ENCODE data around the gene TRABD.
A peak's percentile ranks its signal among the peaks of the same experiment; 100 is the strongest.

Gene TRABD

GRCh38 chr22:50218153-50218995, 32.7 kb downstream of the TRABD start:
- DNase-seq (ENCODE audit: low spot score) = no peak

GRCh38 chr22:50218996-50219727, 33.4 kb downstream of the TRABD start:
- DNase-seq (ENCODE audit: low spot score) = peak; percentile 26

GRCh38 chr22:50219800-50220602, 34.3 kb downstream of the TRABD start:
- DNase-seq (ENCODE audit: low spot score) = no peak

- DNase-seq (ENCODE audit: low spot score) = no peak
Observed at GRCh38 chr22:50220603-50221409, 35.1 kb downstream of the TRABD start.

GRCh38 chr22:50221410-50222300, 35.9 kb downstream of the TRABD start:
- no peak for DNase-seq (ENCODE audit: low spot score)

GRCh38 chr22:50222508-50222907, 36.8 kb downstream of the TRABD start:
- DNase-seq (ENCODE audit: low spot score) = no peak

GRCh38 chr22:50224071-50224470, 38.4 kb downstream of the TRABD start:
- DNase-seq (ENCODE audit: low spot score) = no peak

GRCh38 chr22:50225200-50225969, 39.7 kb downstream of the TRABD start:
- no peak for DNase-seq (ENCODE audit: low spot score)

GRCh38 chr22:50226063-50226874, 40.6 kb downstream of the TRABD start:
- DNase-seq (ENCODE audit: low spot score) = no peak

- no peak for DNase-seq (ENCODE audit: low spot score)
Observed at GRCh38 chr22:50226875-50227165, 41.1 kb downstream of the TRABD start.

- DNase-seq (ENCODE audit: low spot score) = no peak
Observed at GRCh38 chr22:50227579-50228215, 42.0 kb downstream of the TRABD start.

GRCh38 chr22:50228366-50228765, 42.7 kb downstream of the TRABD start:
- DNase-seq (ENCODE audit: low spot score) = no peak

- DNase-seq (ENCODE audit: low spot score) = no peak
Observed at GRCh38 chr22:50229370-50229769, 43.7 kb downstream of the TRABD start.

- DNase-seq (ENCODE audit: low spot score) = no peak
Observed at GRCh38 chr22:50232481-50233151, 46.9 kb downstream of the TRABD start.

GRCh38 chr22:50233223-50233622, 47.5 kb downstream of the TRABD start:
- no peak for DNase-seq (ENCODE audit: low spot score)

GRCh38 chr22:50236731-50237409, 51.2 kb downstream of the TRABD start:
- no peak for DNase-seq (ENCODE audit: low spot score)

- DNase-seq (ENCODE audit: low spot score) = no peak
Observed at GRCh38 chr22:50238755-50239154, 53.0 kb downstream of the TRABD start.

All from LoVo (cell line).